ENCODE measurements around the gene RNF144B. TPM values are rescaled to one million over a fixed set of nuclear protein-coding genes. Genes with fewer than 3 reads are reported as not detected.

Gene RNF144B
- total RNA-seq, 4 donors from 2014 or later = 8.4 to 47.0 (median 31.9) TPM

DNA sequence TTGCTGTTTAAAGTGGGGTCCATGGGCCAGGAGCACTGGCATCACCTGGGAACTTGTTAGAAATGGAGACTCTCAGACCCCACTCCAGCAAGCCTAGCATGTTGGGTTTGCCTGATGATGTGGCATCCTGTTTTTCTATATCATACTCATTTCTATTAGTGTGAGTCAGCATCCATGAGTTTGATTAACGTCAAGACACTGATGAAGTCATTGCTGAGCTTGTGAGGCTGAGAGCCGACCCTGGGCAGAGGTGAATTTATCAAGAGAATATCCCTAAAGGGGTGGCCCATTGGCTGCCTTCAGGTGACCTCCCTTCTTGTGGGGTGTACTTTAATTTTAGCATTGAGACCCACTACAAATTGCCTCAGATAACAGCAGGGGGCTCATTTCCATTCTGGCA lies 43.4 kb upstream of the RNF144B start:
- no peaks in the 10 kb centered on the region for H3K36me3 ChIP-seq
- DNase-seq = no peak
- intact Hi-C loops (cut with DNase I; ENCODE audit: low total_unique reads) (loop anchor here (1.0 to 5.0 kb wide), 3 partner anchors 44 to 159 kb away; partner anchors contain the start of gene RNF144B), in situ Hi-C loops (cut with MboI; ENCODE audit: low sequenced_read_pairs in 4 of 4) (loop anchor here in 1 of 4 donors (25.0 kb wide), 1 partner anchor 119 kb away; no protein-coding TSS in a partner anchor)
- peak overlapping the region; percentile 82 to 89 (median 89) for H3K27ac ChIP-seq
- ATAC-seq = no peak
- no peaks in the 10 kb centered on the region for H3K9me3 ChIP-seq
- H3K4me1 ChIP-seq = peaks cover 39 to 42% of the 10 kb centered on the region in 2 donors
- no peak for TF ChIP-seq POLR2A (IDR thresholded peaks at IDR 0.05)
- TF ChIP-seq, protein P1, sequence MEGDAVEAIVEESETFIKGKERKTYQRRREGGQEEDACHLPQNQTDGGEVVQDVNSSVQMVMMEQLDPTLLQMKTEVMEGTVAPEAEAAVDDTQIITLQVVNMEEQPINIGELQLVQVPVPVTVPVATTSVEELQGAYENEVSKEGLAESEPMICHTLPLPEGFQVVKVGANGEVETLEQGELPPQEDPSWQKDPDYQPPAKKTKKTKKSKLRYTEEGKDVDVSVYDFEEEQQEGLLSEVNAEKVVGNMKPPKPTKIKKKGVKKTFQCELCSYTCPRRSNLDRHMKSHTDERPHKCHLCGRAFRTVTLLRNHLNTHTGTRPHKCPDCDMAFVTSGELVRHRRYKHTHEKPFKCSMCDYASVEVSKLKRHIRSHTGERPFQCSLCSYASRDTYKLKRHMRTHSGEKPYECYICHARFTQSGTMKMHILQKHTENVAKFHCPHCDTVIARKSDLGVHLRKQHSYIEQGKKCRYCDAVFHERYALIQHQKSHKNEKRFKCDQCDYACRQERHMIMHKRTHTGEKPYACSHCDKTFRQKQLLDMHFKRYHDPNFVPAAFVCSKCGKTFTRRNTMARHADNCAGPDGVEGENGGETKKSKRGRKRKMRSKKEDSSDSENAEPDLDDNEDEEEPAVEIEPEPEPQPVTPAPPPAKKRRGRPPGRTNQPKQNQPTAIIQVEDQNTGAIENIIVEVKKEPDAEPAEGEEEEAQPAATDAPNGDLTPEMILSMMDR (IDR thresholded peaks at IDR 0.05 in 4 of 5, conservative IDR thresholded peaks at IDR 0.05 in 1 of 5) = no peak
- H3K4me3 ChIP-seq = no peak overlapping the region
- no peaks in the 10 kb centered on the region for H3K27me3 ChIP-seq

DNA sequence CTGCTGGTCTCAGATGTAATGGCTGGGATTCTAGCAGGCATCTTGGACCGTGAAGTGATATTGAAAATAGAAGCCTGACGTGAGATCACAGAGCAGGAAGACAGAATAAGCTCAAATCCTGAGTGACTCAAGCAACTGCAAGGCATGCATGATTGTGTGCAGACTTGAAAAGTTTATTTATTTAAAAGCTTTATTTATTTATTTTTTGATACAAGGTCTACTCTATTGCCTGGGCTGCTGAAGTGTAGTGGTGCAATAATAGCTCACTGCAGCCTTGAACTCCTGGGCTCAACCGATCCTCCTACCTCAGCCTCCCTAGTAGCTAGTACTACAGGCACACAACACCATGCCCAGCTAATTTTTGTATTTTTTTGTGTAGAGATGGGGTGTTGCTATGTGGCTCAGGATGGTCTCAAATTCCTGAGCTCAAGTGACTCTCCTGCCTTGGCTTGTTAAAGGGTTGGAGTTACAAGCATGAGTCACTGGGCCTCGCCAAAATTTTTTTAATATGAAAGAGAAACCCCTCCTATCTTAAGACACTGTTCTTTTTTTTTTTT lies 40.1 kb upstream of the RNF144B start:
- ATAC-seq = peak; percentile 71 to 79

GRCh38 chr6:18347866-18348265 lies 39.3 kb upstream of the RNF144B start:
- no peaks in the 10 kb centered on the region for H3K27me3 ChIP-seq
- no peak for TF ChIP-seq POLR2A (IDR thresholded peaks at IDR 0.05)
- TF ChIP-seq, protein P1 (IDR thresholded peaks at IDR 0.05 in 4 of 5, conservative IDR thresholded peaks at IDR 0.05 in 1 of 5) = no peak
- intact Hi-C loops (cut with DNase I; ENCODE audit: low total_unique reads) = no loop called here
- no peak overlapping the region for H3K4me3 ChIP-seq
- H3K4me1 ChIP-seq = peaks cover 20 to 23% of the 10 kb centered on the region in 2 donors
- ATAC-seq (no peak), DNase-seq (no peak)
- in situ Hi-C loops (cut with MboI; ENCODE audit: low sequenced_read_pairs in 4 of 4) = loop anchor here in 1 of 4 donors (25.0 kb wide), 1 partner anchor 114 kb away; no protein-coding TSS in a partner anchor
- H3K36me3 ChIP-seq = no peaks in the 10 kb centered on the region
- no peaks in the 10 kb centered on the region for H3K9me3 ChIP-seq
- H3K27ac ChIP-seq = peak overlapping the region; percentile 81 to 89 (median 86)

More for the DNA sequence above, 40.1 kb upstream of the RNF144B start:
- Histone ChIP-seq H3K36me3 (no peaks in the 10 kb centered on the region), H3K4me1 (peaks cover 27 to 30% of the 10 kb centered on the region in 2 donors), H3K27me3 (no peaks in the 10 kb centered on the region), H3K9me3 (no peaks in the 10 kb centered on the region), H3K27ac (peak overlapping the region; percentile 81 to 89 (median 86)), H3K4me3 (no peak overlapping the region)
- in situ Hi-C loops (cut with MboI; ENCODE audit: low sequenced_read_pairs in 4 of 4) (loop anchor here in 1 of 4 donors (25.0 kb wide), 1 partner anchor 115 kb away; no protein-coding TSS in a partner anchor), intact Hi-C loops (cut with DNase I; ENCODE audit: low total_unique reads) (no loop called here)
- DNase-seq = peak in 1 of 2 donors; percentile 47
- TF ChIP-seq, protein P1 (IDR thresholded peaks at IDR 0.05 in 4 of 5, conservative IDR thresholded peaks at IDR 0.05 in 1 of 5) = no peak
- no peak for TF ChIP-seq POLR2A (IDR thresholded peaks at IDR 0.05)

DNA sequence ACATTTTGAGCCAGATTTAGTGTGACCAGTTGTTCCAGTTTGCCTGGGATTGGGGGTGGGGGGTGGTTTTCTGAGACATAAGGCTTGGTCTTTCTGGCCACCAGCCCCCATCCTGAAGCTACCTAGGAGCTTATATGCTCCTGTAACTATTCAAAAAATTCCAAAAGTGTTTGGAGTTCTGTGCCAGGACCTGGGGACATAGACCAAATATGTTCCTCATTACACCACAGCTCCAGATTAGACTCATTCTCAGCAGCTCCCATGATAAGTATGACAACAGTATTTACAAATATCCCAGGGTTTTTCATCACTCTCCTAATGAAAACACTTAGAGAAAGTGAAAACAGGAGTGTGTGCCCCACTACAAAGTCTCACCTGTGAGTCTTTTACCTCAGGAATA lies 37.8 kb upstream of the RNF144B start:
- intact Hi-C loops (cut with DNase I; ENCODE audit: low total_unique reads) (no loop called here), in situ Hi-C loops (cut with MboI; ENCODE audit: low sequenced_read_pairs in 4 of 4) (loop anchor here in 1 of 4 donors (25.0 kb wide), 1 partner anchor 113 kb away; no protein-coding TSS in a partner anchor)
- no peak for TF ChIP-seq POLR2A (IDR thresholded peaks at IDR 0.05)
- TF ChIP-seq, protein P1 (IDR thresholded peaks at IDR 0.05 in 4 of 5, conservative IDR thresholded peaks at IDR 0.05 in 1 of 5) = no peak
- peak overlapping the region in 2 of 4 donors; percentile 16 to 30 for H3K27ac ChIP-seq
- no peak overlapping the region for H3K4me3 ChIP-seq
- no peaks in the 10 kb centered on the region for H3K36me3 ChIP-seq
- DNase-seq (no peak), ATAC-seq (no peak)
- H3K4me1 ChIP-seq = peaks cover 11 to 13% of the 10 kb centered on the region in 2 donors
- no peaks in the 10 kb centered on the region for H3K27me3 ChIP-seq
- H3K9me3 ChIP-seq = no peaks in the 10 kb centered on the region
